ENCODE results near the gene PPP1R12C.

PPP1R12C gene

GRCh38 chr19:55046975-55047622, 70.3 kb downstream of the PPP1R12C start:
- H3K4me3 ChIP-seq (ENCODE audit: low read depth, low read length) = no peak overlapping the region
- DNase-seq (ENCODE audit: low read depth) = no peak
- TF ChIP-seq CTCF (conservative IDR thresholded peaks at IDR 0.05; ENCODE audit: low read depth, low read length) = no peak

GRCh38 chr19:55044771-55045716, 72.4 kb downstream of the PPP1R12C start:
- no peak for DNase-seq (ENCODE audit: low read depth)
- no peak overlapping the region for H3K4me3 ChIP-seq (ENCODE audit: low read depth, low read length)
- TF ChIP-seq CTCF (conservative IDR thresholded peaks at IDR 0.05; ENCODE audit: low read depth, low read length) = no peak

GRCh38 chr19:55044286-55044685, 73.2 kb downstream of the PPP1R12C start:
- TF ChIP-seq CTCF (conservative IDR thresholded peaks at IDR 0.05; ENCODE audit: low read depth, low read length) = no peak
- DNase-seq (ENCODE audit: low read depth) = no peak
- no peak overlapping the region for H3K4me3 ChIP-seq (ENCODE audit: low read depth, low read length)

- no peak for DNase-seq (ENCODE audit: low read depth)
- H3K4me3 ChIP-seq (ENCODE audit: low read depth, low read length) = no peak overlapping the region
- TF ChIP-seq CTCF (conservative IDR thresholded peaks at IDR 0.05; ENCODE audit: low read depth, low read length) = no peak
These were observed 74.7 kb downstream of the PPP1R12C start for GRCh38 chr19:55042688-55043087.

GRCh38 chr19:55042344-55042678, 75.1 kb downstream of the PPP1R12C start:
- TF ChIP-seq CTCF (conservative IDR thresholded peaks at IDR 0.05; ENCODE audit: low read depth, low read length) = no peak
- DNase-seq (ENCODE audit: low read depth) = no peak
- H3K4me3 ChIP-seq (ENCODE audit: low read depth, low read length) = no peak overlapping the region

GRCh38 chr19:55041627-55042343, 75.7 kb downstream of the PPP1R12C start:
- H3K4me3 ChIP-seq (ENCODE audit: low read depth, low read length) = no peak overlapping the region
- no peak for DNase-seq (ENCODE audit: low read depth)
- no peak for TF ChIP-seq CTCF (conservative IDR thresholded peaks at IDR 0.05; ENCODE audit: low read depth, low read length)

Measured in choroid plexus epithelial cell (primary cell).